H9 (cell line): Measurements from ENCODE around the gene NR1I2. TPM values are rescaled to one million over a fixed set of nuclear protein-coding genes. Genes with fewer than 3 reads are reported as not detected.

Experiments
- DNase-seq: peaks from one replicate; pipeline ENCODE4 v3.0.0-alpha.2; 2017
- H2AFZ ChIP-seq: one replicate; pipeline ENCODE4 v1.6.1; 2013; ENCODE audit warnings: mild to moderate bottlenecking, low read length, control low read depth, moderate library complexity
- H2AK5ac ChIP-seq: 2 replicates; pipeline ENCODE4 v1.6.1; 2013; ENCODE audit warnings: low read length, control low read depth, mixed read lengths; ENCODE audit not compliant: insufficient read length
- H2BK120ac ChIP-seq: one replicate; pipeline ENCODE4 v1.6.1; 2013; ENCODE audit warnings: low read depth, mild to moderate bottlenecking, low read length, control low read depth, inconsistent platforms; ENCODE audit not compliant: poor library complexity, severe bottlenecking
- H2BK12ac ChIP-seq: 2 replicates; pipeline ENCODE4 v1.6.1; 2013; ENCODE audit warnings: low read length, control low read depth, mixed read lengths, low read depth; ENCODE audit not compliant: insufficient read length
- H2BK15ac ChIP-seq: 2 replicates; pipeline ENCODE4 v1.6.1; 2013; ENCODE audit warnings: low read depth, low read length, control low read depth
- H2BK20ac ChIP-seq: one replicate; pipeline ENCODE4 v1.6.1; 2013; ENCODE audit warnings: low read depth, mild to moderate bottlenecking, low read length, control low read depth, inconsistent platforms; ENCODE audit not compliant: poor library complexity, severe bottlenecking
- H2BK5ac ChIP-seq: 2 replicates; pipeline ENCODE4 v1.6.1; 2013; ENCODE audit warnings: low read length, control low read depth, mixed read lengths; ENCODE audit not compliant: insufficient read length
- H3K14ac ChIP-seq: 2 replicates; pipeline ENCODE4 v1.6.1; 2013; ENCODE audit warnings: low read length, control low read depth; ENCODE audit not compliant: insufficient read depth
- H3K18ac ChIP-seq: 2 replicates; pipeline ENCODE4 v1.6.1; 2013; ENCODE audit warnings: low read depth, mild to moderate bottlenecking, mixed read lengths, low read length, control low read depth; ENCODE audit not compliant: insufficient read length
- H3K23ac ChIP-seq: 2 replicates; pipeline ENCODE4 v1.6.1; 2013; ENCODE audit warnings: low read length, control low read depth, mixed read lengths, low read depth; ENCODE audit not compliant: insufficient read length
- H3K23me2 ChIP-seq: 2 replicates; pipeline ENCODE4 v1.6.1; 2013; ENCODE audit warnings: low read depth, mild to moderate bottlenecking, mixed read lengths, low read length, control low read depth; ENCODE audit not compliant: insufficient read length, poor library complexity, severe bottlenecking
- H3K27ac ChIP-seq: 2 replicates; pipeline ENCODE4 v1.5.1; 2013; ENCODE audit warnings: low read length, control low read depth, mixed read lengths, low read depth; ENCODE audit not compliant: insufficient read length
- H3K27me3 ChIP-seq: 2 replicates; pipeline ENCODE4 v1.6.1; 2013; ENCODE audit warnings: low read length, control low read depth, inconsistent platforms; ENCODE audit not compliant: insufficient read depth
- H3K4ac ChIP-seq: 2 replicates; pipeline ENCODE4 v1.6.1; 2013; ENCODE audit warnings: low read depth, mild to moderate bottlenecking, control low read depth, inconsistent platforms, low read length, moderate library complexity
- H3K4me1 ChIP-seq: 2 replicates; pipeline ENCODE4 v1.6.1; 2013; ENCODE audit warnings: low read length, control low read depth, inconsistent platforms; ENCODE audit not compliant: insufficient read depth
- H3K4me2 ChIP-seq: 2 replicates; pipeline ENCODE4 v1.6.1; 2013; ENCODE audit warnings: low read length, control low read depth, mixed read lengths; ENCODE audit not compliant: insufficient read length, insufficient read depth
- H3K56ac ChIP-seq: 2 replicates; pipeline ENCODE4 v1.6.1; 2013; ENCODE audit warnings: low read depth, mild to moderate bottlenecking, mixed read lengths, low read length, control low read depth; ENCODE audit not compliant: insufficient read length
- H3K79me1 ChIP-seq: 2 replicates; pipeline ENCODE4 v1.6.1; 2013; ENCODE audit warnings: low read depth, mild to moderate bottlenecking, moderate library complexity, low read length, control low read depth, inconsistent platforms; ENCODE audit not compliant: insufficient read depth, poor library complexity, severe bottlenecking
- H3K79me2 ChIP-seq: 2 replicates; pipeline ENCODE4 v1.6.1; 2013; ENCODE audit warnings: low read length, control low read depth, inconsistent platforms; ENCODE audit not compliant: insufficient read depth
- H3K9ac ChIP-seq: 2 replicates; pipeline ENCODE4 v1.6.1; 2013; ENCODE audit warnings: low read length, control low read depth, mixed read lengths; ENCODE audit not compliant: insufficient read length; ENCODE audit errors: extremely low read depth
- H3K9me3 ChIP-seq: one replicate; pipeline ENCODE4 v1.6.1; 2013; ENCODE audit warnings: low read depth, low read length, inconsistent platforms; ENCODE audit not compliant: control insufficient read depth
- H3T11ph ChIP-seq: one replicate; pipeline ENCODE4 v1.6.1; 2013; ENCODE audit warnings: mild to moderate bottlenecking, low read length, control low read depth, inconsistent platforms
- H4K20me1 ChIP-seq: one replicate; pipeline ENCODE4 v1.6.1; 2013; ENCODE audit not compliant: control insufficient read depth, insufficient read length, insufficient read depth
- H4K5ac ChIP-seq: 2 replicates; pipeline ENCODE4 v1.6.1; 2013; ENCODE audit warnings: low read depth, mild to moderate bottlenecking, mixed read lengths, low read length, control low read depth; ENCODE audit not compliant: insufficient read length
- H4K8ac ChIP-seq: replicated peaks from 2 replicates; pipeline ENCODE4 v1.6.1; 2013; ENCODE audit warnings: low read length, control low read depth, mixed read lengths, low read depth; ENCODE audit not compliant: insufficient read length
- H4K91ac ChIP-seq: 2 replicates; pipeline ENCODE4 v1.6.1; 2013; ENCODE audit warnings: low read depth, mild to moderate bottlenecking, moderate library complexity, mixed read lengths, low read length, control low read depth; ENCODE audit not compliant: insufficient read length
- H3K27ac Mint-ChIP-seq, 3 experiments: 2 replicates in 2 of 3; 3 replicates in 1 of 3; pipeline ENCODE4 v1.8.0; 2020 to 2021; ENCODE audit warnings: mixed read lengths in 3 of 3, mild to moderate bottlenecking in 1 of 3, moderate library complexity in 1 of 3
- H3K27me3 Mint-ChIP-seq: 2 replicates; pipeline ENCODE4 v1.8.0; 2021; ENCODE audit warnings: low read depth, mild to moderate bottlenecking, moderate library complexity, mixed read lengths
- H3K36me3 Mint-ChIP-seq, 3 experiments: 2 replicates in 2 of 3; 3 replicates in 1 of 3; pipeline ENCODE4 v1.8.0; 2020 to 2021; ENCODE audit warnings: low read depth in 3 of 3, mixed read lengths in 3 of 3; ENCODE audit not compliant: insufficient read depth in 1 of 3
- H3K4me1 Mint-ChIP-seq, 2 experiments: 2 replicates each; pipeline ENCODE4 v1.8.0; 2020; ENCODE audit warnings: mixed read lengths in 2 of 2
- H3K4me3 Mint-ChIP-seq, 2 experiments: 2 replicates in 1 of 2; 3 replicates in 1 of 2; pipeline ENCODE4 v1.8.0; 2020 to 2021; ENCODE audit warnings: mild to moderate bottlenecking in 2 of 2, mixed read lengths in 2 of 2, moderate library complexity in 1 of 2
- H3K9me3 Mint-ChIP-seq, 2 experiments: 2 replicates in 1 of 2; 3 replicates in 1 of 2; pipeline ENCODE4 v1.8.0; 2020; ENCODE audit warnings: mild to moderate bottlenecking in 2 of 2, mixed read lengths in 2 of 2, moderate library complexity in 1 of 2
- CTCF ChIP-seq: fragments of 200-600 bp; sonication (generic); conservative IDR thresholded peaks from 3 replicates; pipeline ENCODE4 v1.8.0; 2021; ENCODE audit warnings: antibody characterized with exemption, mild to moderate bottlenecking
- WGBS: extraction: QIAGEN DNeasy Blood & Tissue Kit; methylation state at CpG from one replicate; pipeline ENCODE4 v1.1.7; 2013; ENCODE audit warnings: missing lambda C conversion rate, low lambda C conversion rate, mixed read lengths; ENCODE audit not compliant: insufficient read length; ENCODE audit errors: extremely low coverage; 5-methylcytosine and 5-hydroxymethylcytosine counted together
- total RNA-seq: library from RNA; stranded (reverse); gene quantifications from 2 replicates; pipeline ENCODE4 v1.2.1, GENCODE V29; 2021

The NR1I2 gene
- total RNA-seq, 1 experiment from 2014 or later = not detected

- Histone ChIP-seq H3K18ac (no peak overlapping the region), H3K79me2 (no peaks in the 10 kb centered on the region), H2BK15ac (no peak overlapping the region), H2AK5ac (no peak overlapping the region), H3K9me3 (no peaks in the 10 kb centered on the region), H3K23ac (no peak overlapping the region), H3K27me3 (no peaks in the 10 kb centered on the region), H2BK5ac (no peak overlapping the region), H3K27ac (no peak overlapping the region), H3K56ac (no peak overlapping the region), H3K4ac (no peak overlapping the region), H3K4me2 (no peak overlapping the region), H3K79me1 (no peaks in the 10 kb centered on the region), H3K23me2 (no peaks in the 10 kb centered on the region), H4K91ac (no peak overlapping the region), H2BK20ac (no peak overlapping the region), H2BK120ac (no peak overlapping the region), H3K4me1 (peaks cover 3% of the 10 kb centered on the region; the same call in 1 of the 2 replicates), H2AFZ (no peak overlapping the region), H3K14ac (no peak overlapping the region), H3T11ph (no peak overlapping the region), H4K20me1 (no peaks in the 10 kb centered on the region), H4K8ac (no peak overlapping the region), H2BK12ac (no peak overlapping the region), H4K5ac (no peak overlapping the region), H3K9ac (no peak overlapping the region)
- no peak for DNase-seq
- Mint-ChIP-seq H3K36me3 (no peaks in the 10 kb centered on the region; a peak in 1 of 7 replicates), H3K4me3 (no peak overlapping the region), H3K27me3 (no peaks in the 10 kb centered on the region), H3K4me1 (peaks cover 14 to 19% of the 10 kb centered on the region in 2 experiments), H3K27ac (no peak overlapping the region), H3K9me3 (no peaks in the 10 kb centered on the region)
- TF ChIP-seq CTCF = no peak
- WGBS = no CpG with 5 or more reads among the region's 2 CpGs
These were observed 14.5 kb downstream of the NR1I2 start for GRCh38 chr3:119796368-119796767.
